GM12875 (cell line): ENCODE data around the gene CA10.

Source experiments
- H3K4me3 ChIP-seq: one replicate; pipeline ENCODE4 v1.5.1; 2011; ENCODE audit warnings: low read depth, low read length, control low read depth
- TF ChIP-seq, protein P1 (sequence below): IDR thresholded peaks from 2 replicates; pipeline ENCODE4 v1.5.1; 2011; ENCODE audit warnings: low read depth, mild to moderate bottlenecking, control low read depth, inconsistent platforms, low read length, moderate library complexity, borderline replicate concordance; ENCODE audit not compliant: insufficient read depth

The CA10 gene

DNA sequence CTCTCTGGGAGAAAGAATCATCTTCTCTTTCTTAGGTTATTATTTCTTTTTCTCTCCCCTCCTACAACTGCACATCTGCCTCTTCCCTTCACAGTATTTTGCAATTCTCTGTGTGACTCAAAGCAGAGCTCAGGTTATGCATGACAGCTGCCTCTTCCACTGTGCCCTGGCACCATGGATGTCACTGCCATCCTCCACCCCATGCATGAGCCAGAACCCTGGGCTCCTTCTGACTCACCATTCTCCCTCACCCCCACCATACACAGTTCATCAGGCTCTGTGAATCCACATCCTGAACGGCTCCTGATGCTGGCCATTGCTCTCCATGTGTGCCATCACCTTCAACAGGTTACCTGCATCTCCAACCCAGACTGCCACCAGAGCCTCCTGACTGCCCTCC lies 23.9 kb downstream of the CA10 start:
- no peak overlapping the region for H3K4me3 ChIP-seq
- TF ChIP-seq, protein P1, sequence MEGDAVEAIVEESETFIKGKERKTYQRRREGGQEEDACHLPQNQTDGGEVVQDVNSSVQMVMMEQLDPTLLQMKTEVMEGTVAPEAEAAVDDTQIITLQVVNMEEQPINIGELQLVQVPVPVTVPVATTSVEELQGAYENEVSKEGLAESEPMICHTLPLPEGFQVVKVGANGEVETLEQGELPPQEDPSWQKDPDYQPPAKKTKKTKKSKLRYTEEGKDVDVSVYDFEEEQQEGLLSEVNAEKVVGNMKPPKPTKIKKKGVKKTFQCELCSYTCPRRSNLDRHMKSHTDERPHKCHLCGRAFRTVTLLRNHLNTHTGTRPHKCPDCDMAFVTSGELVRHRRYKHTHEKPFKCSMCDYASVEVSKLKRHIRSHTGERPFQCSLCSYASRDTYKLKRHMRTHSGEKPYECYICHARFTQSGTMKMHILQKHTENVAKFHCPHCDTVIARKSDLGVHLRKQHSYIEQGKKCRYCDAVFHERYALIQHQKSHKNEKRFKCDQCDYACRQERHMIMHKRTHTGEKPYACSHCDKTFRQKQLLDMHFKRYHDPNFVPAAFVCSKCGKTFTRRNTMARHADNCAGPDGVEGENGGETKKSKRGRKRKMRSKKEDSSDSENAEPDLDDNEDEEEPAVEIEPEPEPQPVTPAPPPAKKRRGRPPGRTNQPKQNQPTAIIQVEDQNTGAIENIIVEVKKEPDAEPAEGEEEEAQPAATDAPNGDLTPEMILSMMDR, result no peak

DNA sequence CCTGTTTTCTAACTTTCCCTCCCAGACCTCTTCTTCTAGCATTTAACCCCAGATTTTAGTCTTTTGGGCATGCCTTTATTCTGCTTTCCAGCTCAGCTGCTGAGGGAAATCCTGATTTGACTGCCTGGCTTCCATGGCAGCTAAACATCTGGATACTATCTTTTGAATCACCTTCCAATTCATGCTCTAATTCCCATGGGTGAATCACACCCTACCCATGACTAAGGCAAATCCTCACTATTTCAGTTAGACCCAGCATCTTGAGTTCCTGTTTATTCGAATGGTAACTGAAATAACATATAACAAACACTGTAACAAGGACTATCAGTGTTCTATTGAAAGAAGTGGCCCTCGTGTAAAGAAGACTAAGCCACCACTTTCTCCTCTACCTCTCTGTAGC lies 29.8 kb downstream of the CA10 start:
- H3K4me3 ChIP-seq, result no peak overlapping the region
- TF ChIP-seq, protein P1, result no peak

DNA sequence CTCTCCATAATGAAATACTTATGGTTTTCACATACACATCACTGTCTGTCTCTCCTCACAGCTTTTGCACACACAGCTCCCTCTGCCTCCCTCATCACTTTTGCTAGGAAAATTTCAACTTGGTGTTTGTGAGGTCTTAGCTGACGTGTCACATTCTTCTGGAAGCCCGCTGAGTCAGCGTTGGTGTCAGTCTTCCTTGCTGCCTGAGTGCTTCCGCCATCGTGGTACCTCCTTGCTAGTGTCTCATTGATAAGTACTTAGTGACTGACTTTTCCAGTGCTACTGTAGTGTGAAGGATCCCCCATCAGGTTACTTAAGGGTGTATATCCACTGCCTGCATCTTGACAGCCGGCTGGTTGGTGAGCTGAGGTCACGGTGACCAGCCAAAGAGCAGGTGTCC lies 33.5 kb downstream of the CA10 start:
- no peak overlapping the region for H3K4me3 ChIP-seq
- TF ChIP-seq, protein P1, result no peak

DNA sequence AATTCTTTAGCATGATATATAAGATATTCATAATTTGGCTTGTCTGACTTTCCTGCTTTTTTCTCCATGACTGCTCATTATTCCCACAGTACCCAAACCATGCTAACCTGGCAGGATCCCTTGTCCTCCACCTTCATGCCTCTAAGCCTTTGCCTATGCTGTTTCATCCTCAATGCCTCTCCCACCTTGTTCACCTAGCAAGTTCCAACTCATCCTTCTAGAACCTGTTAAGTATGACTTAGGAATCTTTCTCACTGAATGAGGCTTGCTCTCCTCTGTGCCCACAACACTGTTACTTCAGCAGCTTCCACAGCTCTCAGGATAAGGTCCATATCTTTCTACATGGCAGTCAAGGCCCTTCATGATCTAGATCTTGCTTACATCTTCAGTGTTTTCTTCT lies 34.0 kb downstream of the CA10 start:
- H3K4me3 ChIP-seq, result no peak overlapping the region
- TF ChIP-seq, protein P1, result no peak

DNA sequence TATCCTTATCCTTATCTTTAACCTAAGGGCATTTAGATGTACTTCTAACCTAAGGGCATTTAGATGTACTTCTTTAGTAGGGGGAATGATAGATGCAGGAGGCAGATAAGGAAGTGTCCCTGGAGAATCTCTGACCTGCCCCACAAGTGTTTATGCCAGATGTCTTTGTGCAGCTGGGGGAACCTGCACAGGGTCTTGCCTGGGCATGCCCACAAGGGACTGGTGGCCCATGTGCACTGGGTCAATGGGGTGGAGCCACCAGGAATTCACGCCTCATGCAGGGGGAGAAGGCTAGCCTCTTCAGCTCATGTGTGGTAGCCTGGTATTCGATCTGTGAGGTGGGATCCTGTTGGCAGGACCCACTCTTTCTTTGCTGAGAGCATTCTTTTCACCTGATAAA lies 38.0 kb downstream of the CA10 start:
- TF ChIP-seq, protein P1, result no peak
- H3K4me3 ChIP-seq, result no peak overlapping the region

DNA sequence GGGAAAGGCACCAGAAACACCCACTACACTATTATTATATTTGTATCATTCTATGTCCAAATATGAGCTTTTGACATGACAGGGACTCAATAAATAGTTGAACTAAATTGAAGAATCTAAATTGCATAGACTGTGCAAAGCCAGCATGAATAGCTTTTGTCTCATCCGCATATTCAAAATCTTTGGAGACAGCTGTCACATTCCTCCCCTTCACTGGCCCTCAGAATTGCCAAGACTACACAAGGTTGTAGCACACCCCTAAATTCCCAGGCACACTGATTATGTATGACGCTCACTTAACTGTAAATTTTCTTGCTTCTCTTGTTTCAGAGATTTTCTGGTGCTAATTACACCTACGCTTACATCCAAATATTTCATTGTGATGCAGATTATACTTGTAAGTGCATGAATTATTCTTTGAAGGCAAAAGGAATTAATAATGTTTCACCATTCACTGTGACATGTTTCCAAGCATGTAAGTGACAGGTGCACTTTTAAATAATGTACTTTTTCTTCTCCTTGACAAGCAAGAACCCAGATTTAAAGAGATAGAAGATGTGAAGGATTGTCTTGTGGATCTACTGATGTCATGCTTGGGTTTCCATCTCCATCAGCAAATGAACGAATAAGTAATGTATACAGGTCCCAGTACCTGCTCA lies 47.5 kb downstream of the CA10 start:
- no peak overlapping the region for H3K4me3 ChIP-seq
- TF ChIP-seq, protein P1, result no peak

DNA sequence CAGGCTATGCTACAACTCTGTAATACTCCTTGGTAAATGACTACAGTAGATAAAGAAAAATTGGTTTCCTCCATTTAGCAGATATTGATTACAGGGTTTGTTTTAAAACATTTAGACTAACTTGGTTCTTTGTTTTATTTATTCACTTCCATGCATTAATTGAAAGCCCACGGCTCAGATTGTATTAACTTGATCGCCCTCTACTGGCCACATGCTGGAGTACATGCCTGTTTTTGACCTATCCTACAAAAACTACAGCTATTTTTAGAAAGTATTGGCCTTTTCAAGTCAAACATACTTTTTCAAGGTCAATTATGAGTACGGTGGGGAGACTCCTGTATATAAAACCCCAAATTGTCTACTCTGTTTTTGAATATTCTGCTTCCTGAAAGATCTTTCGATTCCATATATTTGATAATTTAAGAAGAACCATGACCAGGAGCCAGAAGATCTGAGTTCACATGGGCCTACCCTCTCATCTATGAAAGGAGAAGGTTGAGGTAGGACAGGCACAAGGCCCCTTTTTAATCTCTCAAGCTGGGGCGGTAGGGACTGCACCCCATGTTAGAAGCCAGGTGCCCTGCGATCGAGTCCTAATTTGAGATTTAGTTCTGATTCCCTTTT lies 51.8 kb downstream of the CA10 start:
- no peak overlapping the region for H3K4me3 ChIP-seq
- TF ChIP-seq, protein P1, result peak; percentile 59
